Mesodermal cell (in vitro differentiated cells): ENCODE measurements around the gene SLC6A13.
"Not testable (repeated sequence)": the region's sequence is repeated elsewhere in the genome, so short reads cannot be mapped to it uniquely, and the experiment has no call there.

Source experiments
- H3K27ac ChIP-seq: 2 replicates; pipeline ENCODE4 v1.7.0; 2013; ENCODE audit warnings: mild to moderate bottlenecking, low read depth, low read length, moderate library complexity; ENCODE audit not compliant: severe bottlenecking
- H3K36me3 ChIP-seq: 2 replicates; pipeline ENCODE4 v1.7.1; 2013; ENCODE audit warnings: mild to moderate bottlenecking, low read length, moderate library complexity; ENCODE audit not compliant: control insufficient read depth, insufficient read depth
- H3K4me1 ChIP-seq: one replicate; pipeline ENCODE4 v1.7.1; 2013; ENCODE audit warnings: mild to moderate bottlenecking, low read length; ENCODE audit not compliant: insufficient read depth, control insufficient read depth, poor library complexity, severe bottlenecking
- H3K4me3 ChIP-seq: 2 replicates; pipeline ENCODE4 v1.7.0; 2013; ENCODE audit warnings: low read length, control low read depth, mild to moderate bottlenecking; ENCODE audit not compliant: insufficient read depth, poor library complexity, severe bottlenecking; ENCODE audit errors: extremely low read depth
- H3K9me3 ChIP-seq: 2 replicates; pipeline ENCODE4 v1.7.1; 2013; ENCODE audit warnings: mild to moderate bottlenecking, low read length, moderate library complexity; ENCODE audit not compliant: control insufficient read depth
- WGBS, 2 experiments: methylation state at CpG; one replicate each; pipeline ENCODE4 v1.1.5; 2013; ENCODE audit warnings: missing lambda C conversion rate in 2 of 2; ENCODE audit not compliant: insufficient coverage in 2 of 2; 5-methylcytosine and 5-hydroxymethylcytosine counted together

SLC6A13 gene

DNA sequence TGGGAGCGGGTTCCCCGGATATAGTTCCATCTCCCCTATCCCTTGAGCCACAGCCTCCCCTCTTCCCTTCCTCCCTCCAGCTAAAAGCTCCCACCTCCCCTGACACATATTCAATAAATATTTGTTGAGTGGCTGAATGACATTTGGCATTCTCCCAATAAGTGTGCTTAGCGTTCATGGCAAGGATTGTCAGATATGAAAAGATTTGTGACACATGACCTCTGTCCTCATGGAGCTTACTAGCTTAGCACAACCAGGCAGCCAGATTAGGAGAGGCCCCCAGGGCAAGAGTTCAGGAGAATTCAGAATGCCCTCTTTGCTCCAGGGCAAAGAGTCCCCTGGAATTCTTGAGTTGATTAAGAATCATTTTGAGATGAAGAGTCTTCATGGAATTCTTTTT, 26.2 kb downstream of the SLC6A13 start:
- no peak overlapping the region for H3K4me3 ChIP-seq
- H3K36me3 ChIP-seq: no peaks in the 10 kb centered on the region
- no peaks in the 10 kb centered on the region for H3K4me1 ChIP-seq
- no peak overlapping the region for H3K27ac ChIP-seq
- H3K9me3 ChIP-seq: peaks cover 14% of the 10 kb centered on the region
- WGBS, 2 experiments: 93 to 100% methylated on average over 3 of the region's 3 CpGs

DNA sequence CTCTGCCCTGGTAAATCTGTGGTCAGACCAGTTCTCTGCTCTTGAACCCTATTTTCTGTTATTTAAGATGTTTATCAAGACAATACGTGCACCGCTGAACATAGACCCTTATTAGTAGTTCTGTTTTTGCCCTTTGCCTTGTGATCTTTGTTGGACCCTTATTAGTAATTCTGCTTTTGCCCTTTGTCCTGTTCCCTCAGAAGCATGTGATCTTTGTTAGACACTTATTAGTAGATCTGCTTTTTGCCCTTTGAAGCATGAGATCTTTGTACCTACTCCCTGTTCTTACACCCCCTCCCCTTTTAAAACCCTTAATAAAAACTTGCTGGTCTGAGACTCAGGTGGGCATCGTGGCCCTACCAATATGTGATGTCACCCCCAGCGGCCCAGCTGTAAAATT, 26.7 kb downstream of the SLC6A13 start:
- WGBS, 2 experiments: 79 to 100% methylated on average over 1 to 3 of the region's 4 CpGs
- not testable (repeated sequence) for H3K27ac ChIP-seq, H3K36me3 ChIP-seq, H3K4me1 ChIP-seq, H3K4me3 ChIP-seq
- peaks cover 14% of the 10 kb centered on the region for H3K9me3 ChIP-seq

DNA sequence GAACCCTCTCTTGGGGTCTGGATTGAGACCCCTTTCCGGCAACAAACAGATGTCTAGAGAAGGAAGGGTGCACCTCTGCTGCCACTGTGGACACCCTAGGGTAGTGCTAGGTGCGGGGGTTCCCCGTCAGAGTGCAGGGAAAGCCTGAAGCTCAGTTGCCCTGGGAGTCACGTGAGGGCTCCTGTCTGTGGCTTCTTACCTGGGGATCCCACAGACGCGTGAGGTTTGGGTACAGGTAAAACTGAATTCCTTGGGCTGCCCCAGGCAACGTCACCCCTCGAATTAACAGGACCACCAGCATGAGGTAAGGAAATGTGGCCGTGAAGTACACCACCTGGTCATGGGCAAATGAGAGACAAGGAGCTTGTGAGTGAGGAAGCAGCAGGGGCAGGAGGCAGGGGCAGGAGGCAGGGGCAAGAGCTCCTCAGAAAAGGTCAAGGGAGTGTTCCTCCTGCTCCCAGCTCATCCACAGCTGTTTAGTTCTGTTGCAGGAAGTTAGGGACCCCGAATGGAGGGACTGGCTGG, 27.7 kb downstream of the SLC6A13 start:
- Histone ChIP-seq H3K36me3 (no peaks in the 10 kb centered on the region), H3K27ac (no peak overlapping the region), H3K4me3 (no peak overlapping the region), H3K4me1 (no peaks in the 10 kb centered on the region), H3K9me3 (peaks cover 14% of the 10 kb centered on the region)
- WGBS, 2 experiments: 96 to 98% methylated on average over 8 to 9 of the region's 10 CpGs

DNA sequence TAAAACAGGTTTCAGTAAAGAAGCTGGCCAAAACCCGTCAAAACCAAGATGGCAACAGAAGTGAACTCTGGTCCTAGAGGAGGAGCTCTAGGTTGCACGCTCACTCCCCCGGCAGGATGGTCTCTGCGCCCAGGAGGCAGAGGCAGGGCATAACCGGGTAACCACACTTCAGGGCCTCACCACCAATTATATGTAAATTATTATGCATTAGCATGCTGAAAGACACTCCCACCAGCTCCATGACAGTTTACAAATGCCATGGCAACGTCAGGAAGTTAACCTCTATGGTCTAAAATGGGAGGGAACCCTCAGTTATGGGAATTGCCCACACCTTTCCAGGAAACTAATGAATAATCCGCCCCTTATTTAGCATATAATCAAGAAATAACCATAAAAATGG, 28.6 kb downstream of the SLC6A13 start:
- no peak overlapping the region for H3K4me3 ChIP-seq
- 53 to 91% methylated on average over 3 of the region's 7 CpGs for WGBS, 2 experiments
- H3K4me1 ChIP-seq: no peaks in the 10 kb centered on the region
- no peak overlapping the region for H3K27ac ChIP-seq
- H3K36me3 ChIP-seq: no peaks in the 10 kb centered on the region
- H3K9me3 ChIP-seq: peaks cover 14% of the 10 kb centered on the region

- Histone ChIP-seq H3K9me3 (peaks cover 14% of the 10 kb centered on the region), H3K4me3 (no peak overlapping the region), H3K36me3 (no peaks in the 10 kb centered on the region), H3K27ac (no peak overlapping the region), H3K4me1 (no peaks in the 10 kb centered on the region)
- 83 to 100% methylated on average over 1 to 3 of the region's 3 CpGs for WGBS, 2 experiments
Measured at GRCh38 chr12:233615-233968, 29.0 kb downstream of the SLC6A13 start.

- H3K9me3 ChIP-seq: peaks cover 14% of the 10 kb centered on the region
- no peak overlapping the region for H3K4me3 ChIP-seq
- 70 to 77% methylated on average over 13 to 18 of the region's 19 CpGs for WGBS, 2 experiments
- no peaks in the 10 kb centered on the region for H3K36me3 ChIP-seq
- H3K27ac ChIP-seq: no peak overlapping the region
- no peaks in the 10 kb centered on the region for H3K4me1 ChIP-seq
Measured at GRCh38 chr12:232731-233614, 29.7 kb downstream of the SLC6A13 start.

DNA sequence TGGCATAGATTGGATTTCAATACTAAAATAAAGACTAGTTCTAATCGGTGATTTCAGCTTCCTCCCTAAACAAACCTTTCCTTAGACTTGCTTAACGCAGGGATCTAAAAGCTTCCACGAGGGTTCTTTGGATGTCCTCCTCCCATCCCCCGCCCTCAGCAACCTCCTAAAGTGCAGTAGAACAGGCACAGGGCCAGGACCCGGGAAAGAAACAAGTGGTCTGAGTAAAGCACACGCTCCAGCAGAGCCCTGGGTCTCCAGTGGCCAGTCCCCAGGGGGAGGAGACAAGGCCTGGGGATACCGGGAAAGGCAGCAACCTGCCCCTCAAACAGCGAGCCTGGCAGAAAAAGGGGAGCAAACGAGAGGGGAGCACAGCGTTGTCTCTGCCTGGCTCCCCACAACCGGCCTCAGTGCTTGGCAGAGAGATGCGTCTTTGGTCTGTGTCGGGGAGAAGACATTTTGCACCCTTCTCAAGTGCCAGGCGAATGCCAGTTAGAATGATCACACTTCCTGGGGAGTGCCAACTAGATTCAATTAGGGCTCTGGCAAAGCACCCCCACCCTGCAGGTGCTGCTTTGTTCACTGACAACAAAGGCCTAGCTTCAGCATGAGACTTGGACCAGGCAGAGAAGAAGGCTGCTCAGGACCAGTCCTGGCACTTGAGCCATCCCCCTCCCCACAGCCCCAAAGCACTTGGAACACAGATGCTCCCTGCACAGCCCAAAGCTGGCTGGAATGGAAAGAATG, 31.5 kb downstream of the SLC6A13 start:
- H3K36me3 ChIP-seq: no peaks in the 10 kb centered on the region
- peaks cover 8% of the 10 kb centered on the region for H3K9me3 ChIP-seq
- H3K4me1 ChIP-seq: no peaks in the 10 kb centered on the region
- WGBS, 2 experiments: 67 to 68% methylated on average over 11 to 12 of the region's 14 CpGs
- no peak overlapping the region for H3K4me3 ChIP-seq
- H3K27ac ChIP-seq: no peak overlapping the region

DNA sequence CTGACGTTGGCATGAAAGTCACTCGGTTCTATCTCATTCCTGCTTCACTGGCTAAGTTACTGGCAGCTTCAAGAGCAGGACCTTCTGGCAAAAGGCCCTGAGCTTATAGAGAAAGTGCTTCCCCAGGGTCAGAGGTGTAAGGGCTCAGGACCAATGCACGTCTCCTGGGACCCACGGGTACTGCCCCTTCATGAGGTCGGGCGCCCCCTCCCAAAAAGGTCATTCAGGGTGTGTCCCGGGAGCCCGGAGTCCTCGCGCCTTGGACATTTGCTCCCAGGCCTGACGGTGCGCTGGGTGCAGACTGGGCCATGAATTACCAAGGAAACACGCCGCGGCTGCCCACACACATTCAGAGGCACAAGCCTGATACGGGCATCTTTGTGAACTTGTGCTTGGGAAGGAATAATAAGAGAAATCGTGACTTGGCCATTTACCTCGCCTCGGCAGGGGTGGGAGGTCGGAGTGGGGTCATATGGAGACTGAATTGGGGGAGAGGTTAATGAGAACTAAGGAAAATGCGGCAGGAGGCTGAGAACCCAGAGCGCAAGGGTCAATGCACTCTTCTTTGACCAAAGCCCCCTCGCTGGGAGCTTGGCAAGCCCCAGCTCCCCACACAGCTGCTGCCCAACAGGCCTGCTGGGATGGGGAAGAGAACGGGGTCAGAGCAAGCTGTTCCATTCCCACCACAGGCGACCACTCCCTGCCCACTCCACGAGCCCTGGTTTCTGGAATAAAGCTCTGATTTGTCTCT, 33.0 kb downstream of the SLC6A13 start:
- 76 to 87% methylated on average over 14 to 18 of the region's 26 CpGs for WGBS, 2 experiments
- Histone ChIP-seq H3K27ac (no peak overlapping the region), H3K36me3 (no peaks in the 10 kb centered on the region), H3K4me3 (no peak overlapping the region), H3K4me1 (no peaks in the 10 kb centered on the region), H3K9me3 (no peaks in the 10 kb centered on the region)

- H3K4me3 ChIP-seq: no peak overlapping the region
- no peaks in the 10 kb centered on the region for H3K9me3 ChIP-seq
- H3K4me1 ChIP-seq: no peaks in the 10 kb centered on the region
- no peaks in the 10 kb centered on the region for H3K36me3 ChIP-seq
- H3K27ac ChIP-seq: no peak overlapping the region
- WGBS, 2 experiments: 85 to 86% methylated on average over 1 to 3 of the region's 3 CpGs
Measured at GRCh38 chr12:228846-229200, 33.8 kb downstream of the SLC6A13 start.

DNA sequence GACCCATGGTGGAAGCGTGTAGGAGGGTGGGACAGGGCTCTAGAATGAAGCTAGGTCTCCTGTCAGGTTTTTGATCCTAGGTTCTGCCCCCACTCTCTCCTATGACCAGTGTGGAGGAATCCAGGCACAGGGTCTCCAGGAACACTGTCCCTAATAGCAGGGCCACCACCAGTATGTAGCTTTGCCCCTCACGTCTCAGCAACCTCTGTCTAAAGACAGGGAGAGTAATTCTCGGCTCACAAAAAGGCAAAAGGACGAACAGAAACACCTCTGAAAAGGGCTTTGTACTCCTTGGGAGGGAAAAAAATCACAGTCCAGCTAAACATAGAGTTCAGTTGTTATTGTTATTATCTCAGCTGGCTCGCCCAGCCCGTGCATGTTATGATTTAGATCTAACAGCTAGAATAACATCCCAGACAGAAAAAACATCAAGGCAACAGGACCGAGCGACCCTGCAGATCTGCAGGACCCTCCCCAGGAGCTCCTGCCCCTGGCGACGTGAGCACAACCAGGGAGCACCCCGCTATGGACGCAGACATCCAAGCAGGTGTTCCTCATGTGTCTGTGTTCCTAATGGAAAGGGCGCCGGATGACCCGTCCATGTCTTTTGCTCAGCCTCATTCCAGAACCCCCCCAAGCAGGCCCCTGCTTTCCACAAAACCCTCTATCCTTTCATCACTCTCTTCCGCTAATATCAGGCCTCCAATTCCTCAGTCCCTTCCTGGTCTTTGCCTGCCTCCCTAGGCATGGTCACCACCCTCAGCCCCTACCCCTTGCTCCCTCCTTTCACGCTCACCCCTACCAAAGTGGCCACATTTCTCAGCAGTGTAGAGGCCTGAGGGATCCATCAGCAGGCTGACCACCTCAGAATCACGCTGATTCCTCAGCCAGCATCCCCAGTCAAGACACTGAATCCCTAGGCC, 34.5 kb downstream of the SLC6A13 start:
- no peaks in the 10 kb centered on the region for H3K4me1 ChIP-seq
- no peaks in the 10 kb centered on the region for H3K36me3 ChIP-seq
- H3K27ac ChIP-seq: no peak overlapping the region
- no peak overlapping the region for H3K4me3 ChIP-seq
- H3K9me3 ChIP-seq: no peaks in the 10 kb centered on the region
- WGBS, 2 experiments: 87 to 94% methylated on average over 16 to 17 of the region's 18 CpGs
